DMS153 treated with DMSO at 0.1 percent for 48 hours (cell line): ENCODE data around the gene AKTIP.
"Not testable (repeated sequence)": the region's sequence is repeated elsewhere in the genome, so short reads cannot be mapped to it uniquely, and the experiment has no call there.

Experiments
- DNase-seq: peaks from one replicate; lab custom pipeline; 2025; ENCODE audit not compliant: unreplicated experiment; lab: John Stamatoyannopoulos, UW

AKTIP gene

GRCh38 chr16:53517851-53518250 lies 14.8 kb upstream of the AKTIP start:
- no peak for DNase-seq

- DNase-seq, result no peak
Observed at GRCh38 chr16:53515811-53516210, 12.8 kb upstream of the AKTIP start.

GRCh38 chr16:53515259-53515658 lies 12.2 kb upstream of the AKTIP start:
- no peak for DNase-seq

- not testable (repeated sequence) for DNase-seq
Observed at GRCh38 chr16:53512795-53513194, 9.8 kb upstream of the AKTIP start.

- peak; percentile 23 for DNase-seq
Observed at GRCh38 chr16:53511403-53512280, 8.6 kb upstream of the AKTIP start.

- DNase-seq, result no peak
Observed at GRCh38 chr16:53511084-53511402, 8.0 kb upstream of the AKTIP start.

- no peak for DNase-seq
Observed at GRCh38 chr16:53510704-53511070, 7.7 kb upstream of the AKTIP start.

- peak; percentile 1 for DNase-seq
Observed at GRCh38 chr16:53509906-53510703, 7.1 kb upstream of the AKTIP start.

- DNase-seq, result no peak
Observed at GRCh38 chr16:53507464-53508179, 4.6 kb upstream of the AKTIP start.

GRCh38 chr16:53506254-53506653 lies 3.2 kb upstream of the AKTIP start:
- no peak for DNase-seq

- no peak for DNase-seq
Observed at GRCh38 chr16:53504665-53505064, 1.7 kb upstream of the AKTIP start.

GRCh38 chr16:53503991-53504663 lies 1.1 kb upstream of the AKTIP start:
- DNase-seq, result no peak

- DNase-seq, result peak; percentile 85
Observed at GRCh38 chr16:53503270-53503923, 388 bp upstream of the AKTIP start.

GRCh38 chr16:53501216-53501859 lies 1.7 kb downstream of the AKTIP start:
- no peak for DNase-seq

- DNase-seq, result no peak
Observed at GRCh38 chr16:53498984-53499383, 4.0 kb downstream of the AKTIP start.

GRCh38 chr16:53495325-53495724 lies 7.7 kb downstream of the AKTIP start:
- DNase-seq, result no peak

GRCh38 chr16:53494636-53495035 lies 8.4 kb downstream of the AKTIP start:
- DNase-seq, result no peak

- DNase-seq, result no peak
Observed at GRCh38 chr16:53492503-53492902, 10.5 kb downstream of the AKTIP start.

- no peak for DNase-seq
Observed at GRCh38 chr16:53489755-53490154, 13.3 kb downstream of the AKTIP start.

GRCh38 chr16:53486230-53486629 lies 16.8 kb downstream of the AKTIP start:
- no peak for DNase-seq
